Activated naive CD8-positive, alpha-beta T cell (primary cell): Measurements from ENCODE around the gene RASD2.

ENCODE experiments used
- H3K27ac Mint-ChIP-seq: one replicate; pipeline ENCODE4 v1.8.0; 2021; ENCODE audit warnings: mixed read lengths
- H3K27me3 Mint-ChIP-seq: one replicate; pipeline ENCODE4 v1.8.0; 2021; ENCODE audit warnings: mixed read lengths
- H3K36me3 Mint-ChIP-seq: one replicate; pipeline ENCODE4 v1.8.0; 2021; ENCODE audit warnings: mixed read lengths
- H3K4me1 Mint-ChIP-seq: one replicate; pipeline ENCODE4 v1.8.0; 2021; ENCODE audit warnings: low read depth, mixed read lengths
- H3K4me3 Mint-ChIP-seq: one replicate; pipeline ENCODE4 v1.8.0; 2021; ENCODE audit warnings: mild to moderate bottlenecking, mixed read lengths
- H3K9me3 Mint-ChIP-seq: one replicate; pipeline ENCODE4 v1.8.0; 2021; ENCODE audit warnings: low read depth, mixed read lengths

Gene RASD2

DNA sequence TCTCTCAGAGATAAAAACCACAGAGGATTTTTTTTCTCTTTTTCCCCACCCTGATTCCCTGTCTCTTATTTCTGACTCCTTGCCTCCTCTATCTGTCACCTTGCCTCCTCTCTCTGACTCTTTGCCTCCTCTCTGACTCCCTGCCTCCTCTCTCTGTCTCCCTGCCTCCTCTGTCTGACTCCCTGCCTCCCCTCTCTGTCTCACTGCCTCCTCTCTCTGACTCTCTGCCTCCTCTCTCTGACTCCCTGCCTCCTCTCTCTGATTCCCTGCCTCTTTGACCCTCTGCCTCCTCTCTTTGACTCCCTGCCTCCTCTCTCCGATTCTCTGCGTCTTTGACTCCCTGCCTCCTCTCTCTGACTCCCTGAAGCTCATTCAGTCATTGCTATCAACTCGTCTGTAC is 3.1 kb downstream of the RASD2 start:
- Mint-ChIP-seq H3K4me3 (no peak overlapping the region), H3K27ac (no peak overlapping the region), H3K4me1 (peaks cover 12% of the 10 kb centered on the region), H3K9me3 (no peaks in the 10 kb centered on the region), H3K27me3 (peaks cover 15% of the 10 kb centered on the region), H3K36me3 (no peaks in the 10 kb centered on the region)

DNA sequence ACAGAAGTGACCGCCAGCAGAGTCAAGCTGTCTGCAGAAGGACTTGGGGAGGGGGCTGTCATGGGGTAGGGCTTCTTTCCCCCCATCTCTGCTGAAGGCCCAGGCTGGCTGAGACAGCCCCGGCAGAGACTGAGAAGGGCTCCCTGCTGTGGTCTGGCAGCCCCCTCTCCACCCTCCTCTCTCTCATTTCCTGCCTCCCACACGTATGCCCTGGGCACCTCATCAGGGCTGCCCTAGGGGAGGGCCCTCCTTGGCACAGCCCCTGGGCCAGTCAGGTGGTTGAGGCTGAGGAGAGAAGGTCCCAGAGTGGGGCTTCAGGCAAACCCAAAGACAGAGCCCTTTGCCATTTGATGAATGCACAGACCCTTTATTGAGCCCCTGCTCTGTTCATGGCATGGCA is 3.6 kb downstream of the RASD2 start:
- no peak overlapping the region for H3K4me3 Mint-ChIP-seq
- peaks cover 12% of the 10 kb centered on the region for H3K4me1 Mint-ChIP-seq
- H3K36me3 Mint-ChIP-seq, result no peaks in the 10 kb centered on the region
- peaks cover 15% of the 10 kb centered on the region for H3K27me3 Mint-ChIP-seq
- no peak overlapping the region for H3K27ac Mint-ChIP-seq
- no peaks in the 10 kb centered on the region for H3K9me3 Mint-ChIP-seq

DNA sequence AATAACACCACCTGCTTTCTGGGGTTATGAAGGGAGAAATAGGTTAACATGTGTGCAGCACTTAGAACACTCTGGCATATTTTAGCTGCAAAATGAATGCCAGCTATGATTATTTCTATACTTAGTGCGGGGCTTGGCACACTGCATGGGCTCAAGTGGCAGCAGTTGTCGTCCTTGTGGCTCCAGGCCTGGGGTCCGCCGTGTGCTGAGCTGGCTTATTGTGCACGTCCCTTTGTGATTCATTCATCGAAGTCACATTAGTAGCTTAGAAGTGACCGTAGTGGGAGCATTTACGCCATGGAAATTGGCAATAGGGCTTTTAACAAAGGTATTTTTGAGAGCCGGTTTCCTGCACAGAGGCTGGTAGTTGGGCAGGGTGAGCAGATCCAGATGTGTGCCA is 4.2 kb downstream of the RASD2 start:
- Mint-ChIP-seq H3K4me1 (peaks cover 8% of the 10 kb centered on the region), H3K36me3 (no peaks in the 10 kb centered on the region), H3K4me3 (no peak overlapping the region), H3K9me3 (no peaks in the 10 kb centered on the region), H3K27me3 (peaks cover 15% of the 10 kb centered on the region), H3K27ac (no peak overlapping the region)

DNA sequence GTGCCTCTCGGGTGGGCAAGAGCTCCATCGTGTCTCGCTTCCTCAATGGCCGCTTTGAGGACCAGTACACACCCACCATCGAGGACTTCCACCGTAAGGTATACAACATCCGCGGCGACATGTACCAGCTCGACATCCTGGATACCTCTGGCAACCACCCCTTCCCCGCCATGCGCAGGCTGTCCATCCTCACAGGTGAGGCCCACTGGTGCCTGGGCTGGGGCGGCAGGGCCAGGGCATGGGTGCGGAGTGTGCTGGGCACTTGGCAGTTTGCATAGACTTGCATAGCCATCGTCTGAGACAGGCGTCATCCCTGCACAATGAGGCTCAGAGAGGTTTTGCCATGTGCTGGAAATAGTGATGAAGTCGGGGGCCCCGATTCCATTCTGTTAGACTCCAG is 6.3 kb downstream of the RASD2 start:
- H3K27me3 Mint-ChIP-seq, result peaks cover 12% of the 10 kb centered on the region
- no peaks in the 10 kb centered on the region for H3K36me3 Mint-ChIP-seq
- H3K27ac Mint-ChIP-seq, result no peak overlapping the region
- H3K9me3 Mint-ChIP-seq, result no peaks in the 10 kb centered on the region
- H3K4me3 Mint-ChIP-seq, result no peak overlapping the region
- H3K4me1 Mint-ChIP-seq, result peaks cover 3% of the 10 kb centered on the region

DNA sequence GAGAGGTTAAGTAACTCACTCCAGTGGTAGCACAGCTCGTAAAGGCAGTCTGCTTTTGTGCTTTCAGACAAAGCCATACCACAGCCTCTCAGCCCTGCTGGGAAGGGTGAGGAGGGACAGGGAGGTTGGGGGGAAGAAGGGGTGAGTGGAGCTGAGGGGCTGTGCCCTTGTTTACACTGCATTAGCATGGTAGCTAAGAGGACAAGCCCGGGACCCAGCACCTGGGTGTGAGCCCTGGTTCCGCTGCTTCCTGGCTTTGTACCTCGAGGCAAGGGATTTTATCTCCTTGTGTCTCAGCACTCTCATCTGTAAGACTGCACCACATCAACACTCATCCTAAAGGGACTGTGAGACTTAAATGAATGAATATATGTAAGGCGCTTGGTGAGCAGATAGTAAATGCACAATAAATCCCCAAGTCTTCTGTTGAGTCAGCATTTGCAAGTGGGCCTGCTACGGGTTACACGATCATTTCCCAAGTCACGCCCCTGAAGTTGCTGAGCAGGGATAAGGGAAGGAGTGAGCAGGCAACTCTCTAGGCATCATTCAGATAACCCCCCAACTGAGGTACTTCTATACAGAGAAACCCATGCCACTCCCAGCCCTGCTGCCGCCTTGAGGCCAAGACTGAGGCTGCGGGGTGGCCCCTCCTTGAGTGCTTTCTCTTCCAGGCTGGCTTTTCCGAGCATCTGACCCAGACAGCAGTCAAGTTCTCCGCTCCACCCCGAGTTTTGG is 7.5 kb downstream of the RASD2 start:
- H3K27ac Mint-ChIP-seq, result no peak overlapping the region
- H3K36me3 Mint-ChIP-seq, result no peaks in the 10 kb centered on the region
- no peaks in the 10 kb centered on the region for H3K9me3 Mint-ChIP-seq
- no peak overlapping the region for H3K4me3 Mint-ChIP-seq
- H3K27me3 Mint-ChIP-seq, result peaks cover 11% of the 10 kb centered on the region
- peaks cover 11% of the 10 kb centered on the region for H3K4me1 Mint-ChIP-seq

DNA sequence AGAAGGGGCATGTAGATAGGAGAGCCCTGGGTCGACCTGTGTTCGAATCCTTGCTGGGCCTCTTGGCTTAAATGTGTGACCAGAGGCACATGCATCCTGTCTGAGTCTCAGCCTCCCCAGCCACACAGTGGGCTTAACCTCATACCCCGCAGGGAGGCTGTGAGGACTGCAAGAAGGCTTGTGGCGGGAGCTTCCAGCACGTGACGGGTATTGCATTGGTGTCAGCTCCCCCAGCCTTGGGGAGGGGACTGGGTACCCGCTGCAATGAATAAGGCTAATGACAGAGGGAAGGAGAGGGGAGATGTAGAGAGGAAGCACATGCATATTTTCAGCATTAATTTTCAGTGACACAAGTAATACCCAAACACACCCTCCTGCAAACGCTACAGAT is 8.1 kb downstream of the RASD2 start:
- peaks cover 8% of the 10 kb centered on the region for H3K27me3 Mint-ChIP-seq
- H3K36me3 Mint-ChIP-seq, result no peaks in the 10 kb centered on the region
- peaks cover 15% of the 10 kb centered on the region for H3K4me1 Mint-ChIP-seq
- H3K9me3 Mint-ChIP-seq, result no peaks in the 10 kb centered on the region
- H3K4me3 Mint-ChIP-seq, result no peak overlapping the region
- no peak overlapping the region for H3K27ac Mint-ChIP-seq

DNA sequence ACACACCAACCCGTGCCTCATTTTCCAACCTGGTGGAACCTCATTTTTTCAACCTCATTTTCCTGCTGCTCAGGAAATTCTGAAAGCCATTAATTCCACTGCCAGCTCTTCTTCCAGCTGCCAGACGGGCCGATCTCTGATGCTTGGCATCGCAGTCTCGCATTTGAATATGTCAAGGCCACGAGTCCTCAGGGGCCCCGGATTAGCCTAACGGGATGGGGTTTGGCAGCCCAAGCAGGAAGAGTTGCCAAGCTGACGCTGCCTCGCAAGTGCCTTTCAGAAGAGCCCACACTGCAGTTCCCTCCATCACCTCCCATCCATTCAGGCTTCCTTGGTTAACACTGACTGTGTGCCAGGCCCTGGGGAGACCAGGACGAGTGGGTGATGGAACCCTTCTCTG is 8.7 kb downstream of the RASD2 start:
- Mint-ChIP-seq H3K4me3 (no peak overlapping the region), H3K36me3 (no peaks in the 10 kb centered on the region), H3K9me3 (no peaks in the 10 kb centered on the region), H3K27me3 (peaks cover 6% of the 10 kb centered on the region), H3K4me1 (peaks cover 17% of the 10 kb centered on the region), H3K27ac (no peak overlapping the region)

DNA sequence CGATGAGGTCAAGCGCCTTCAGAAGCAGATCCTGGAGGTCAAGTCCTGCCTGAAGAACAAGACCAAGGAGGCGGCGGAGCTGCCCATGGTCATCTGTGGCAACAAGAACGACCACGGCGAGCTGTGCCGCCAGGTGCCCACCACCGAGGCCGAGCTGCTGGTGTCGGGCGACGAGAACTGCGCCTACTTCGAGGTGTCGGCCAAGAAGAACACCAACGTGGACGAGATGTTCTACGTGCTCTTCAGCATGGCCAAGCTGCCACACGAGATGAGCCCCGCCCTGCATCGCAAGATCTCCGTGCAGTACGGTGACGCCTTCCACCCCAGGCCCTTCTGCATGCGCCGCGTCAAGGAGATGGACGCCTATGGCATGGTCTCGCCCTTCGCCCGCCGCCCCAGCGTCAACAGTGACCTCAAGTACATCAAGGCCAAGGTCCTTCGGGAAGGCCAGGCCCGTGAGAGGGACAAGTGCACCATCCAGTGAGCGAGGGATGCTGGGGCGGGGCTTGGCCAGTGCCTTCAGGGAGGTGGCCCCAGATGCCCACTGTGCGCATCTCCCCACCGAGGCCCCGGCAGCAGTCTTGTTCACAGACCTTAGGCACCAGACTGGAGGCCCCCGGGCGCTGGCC is 11.0 kb downstream of the RASD2 start:
- Mint-ChIP-seq H3K27me3 (no peaks in the 10 kb centered on the region), H3K27ac (no peak overlapping the region), H3K4me3 (no peak overlapping the region), H3K36me3 (no peaks in the 10 kb centered on the region), H3K4me1 (peaks cover 17% of the 10 kb centered on the region), H3K9me3 (no peaks in the 10 kb centered on the region)

DNA sequence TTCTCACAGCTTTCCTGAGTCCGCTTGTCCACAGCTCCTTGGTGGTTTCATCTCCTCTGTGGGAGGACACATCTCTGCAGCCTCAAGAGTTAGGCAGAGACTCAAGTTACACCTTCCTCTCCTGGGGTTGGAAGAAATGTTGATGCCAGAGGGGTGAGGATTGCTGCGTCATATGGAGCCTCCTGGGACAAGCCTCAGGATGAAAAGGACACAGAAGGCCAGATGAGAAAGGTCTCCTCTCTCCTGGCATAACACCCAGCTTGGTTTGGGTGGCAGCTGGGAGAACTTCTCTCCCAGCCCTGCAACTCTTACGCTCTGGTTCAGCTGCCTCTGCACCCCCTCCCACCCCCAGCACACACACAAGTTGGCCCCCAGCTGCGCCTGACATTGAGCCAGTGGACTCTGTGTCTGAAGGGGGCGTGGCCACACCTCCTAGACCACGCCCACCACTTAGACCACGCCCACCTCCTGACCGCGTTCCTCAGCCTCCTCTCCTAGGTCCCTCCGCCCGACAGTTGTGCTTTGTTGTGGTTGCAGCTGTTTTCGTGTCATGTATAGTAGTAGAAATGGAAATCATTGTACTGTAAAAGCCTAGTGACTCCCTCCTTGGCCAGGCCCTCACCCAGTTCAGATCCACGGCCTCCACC is 11.7 kb downstream of the RASD2 start:
- Mint-ChIP-seq H3K9me3 (no peaks in the 10 kb centered on the region), H3K4me3 (peak overlapping the region; percentile 36), H3K36me3 (no peaks in the 10 kb centered on the region), H3K27ac (peak overlapping the region; percentile 46), H3K4me1 (peaks cover 17% of the 10 kb centered on the region), H3K27me3 (no peaks in the 10 kb centered on the region)

DNA sequence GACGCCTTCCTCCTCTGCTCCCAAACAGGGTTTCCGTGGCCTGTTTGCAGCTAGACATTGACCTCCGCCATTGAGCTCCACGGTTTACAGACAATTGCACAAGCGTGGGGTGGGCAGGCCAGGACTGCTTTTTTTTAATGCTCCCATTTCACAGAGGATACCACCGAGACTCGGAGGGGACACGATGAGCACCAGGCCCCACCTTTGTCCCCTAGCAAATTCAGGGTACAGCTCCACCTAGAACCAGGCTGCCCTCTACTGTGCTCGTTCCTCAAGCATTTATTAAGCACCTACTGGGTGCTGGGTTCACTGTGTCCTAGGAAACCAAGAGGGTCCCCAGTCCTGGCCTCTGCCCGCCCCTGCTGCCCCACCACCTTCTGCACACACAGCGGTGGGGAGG is 12.2 kb downstream of the RASD2 start:
- H3K4me3 Mint-ChIP-seq, result peak overlapping the region; percentile 36
- H3K27me3 Mint-ChIP-seq, result no peaks in the 10 kb centered on the region
- H3K9me3 Mint-ChIP-seq, result no peaks in the 10 kb centered on the region
- peak overlapping the region; percentile 46 for H3K27ac Mint-ChIP-seq
- peaks cover 17% of the 10 kb centered on the region for H3K4me1 Mint-ChIP-seq
- no peaks in the 10 kb centered on the region for H3K36me3 Mint-ChIP-seq

DNA sequence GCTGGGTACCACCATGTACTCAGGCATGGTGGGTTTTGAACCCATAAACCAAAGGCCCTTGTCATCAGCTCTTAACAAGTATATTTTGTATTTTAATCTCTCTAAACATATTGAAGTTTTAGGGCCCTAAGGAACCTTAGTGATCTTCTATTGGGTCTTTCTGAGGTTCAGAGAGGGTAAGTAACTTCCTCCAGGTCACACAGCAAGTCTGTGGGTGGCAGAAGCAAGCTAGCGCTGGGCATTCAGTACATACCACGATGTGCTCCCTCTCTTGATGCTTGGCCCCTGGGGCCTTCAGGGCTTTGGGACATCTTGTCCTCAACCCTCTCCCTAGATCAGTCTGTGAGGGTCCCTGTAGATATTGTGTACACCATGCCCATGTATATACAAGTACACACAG is 12.7 kb downstream of the RASD2 start:
- no peaks in the 10 kb centered on the region for H3K9me3 Mint-ChIP-seq
- no peaks in the 10 kb centered on the region for H3K27me3 Mint-ChIP-seq
- peak overlapping the region; percentile 17 for H3K4me3 Mint-ChIP-seq
- no peaks in the 10 kb centered on the region for H3K36me3 Mint-ChIP-seq
- peaks cover 17% of the 10 kb centered on the region for H3K4me1 Mint-ChIP-seq
- no peak overlapping the region for H3K27ac Mint-ChIP-seq

DNA sequence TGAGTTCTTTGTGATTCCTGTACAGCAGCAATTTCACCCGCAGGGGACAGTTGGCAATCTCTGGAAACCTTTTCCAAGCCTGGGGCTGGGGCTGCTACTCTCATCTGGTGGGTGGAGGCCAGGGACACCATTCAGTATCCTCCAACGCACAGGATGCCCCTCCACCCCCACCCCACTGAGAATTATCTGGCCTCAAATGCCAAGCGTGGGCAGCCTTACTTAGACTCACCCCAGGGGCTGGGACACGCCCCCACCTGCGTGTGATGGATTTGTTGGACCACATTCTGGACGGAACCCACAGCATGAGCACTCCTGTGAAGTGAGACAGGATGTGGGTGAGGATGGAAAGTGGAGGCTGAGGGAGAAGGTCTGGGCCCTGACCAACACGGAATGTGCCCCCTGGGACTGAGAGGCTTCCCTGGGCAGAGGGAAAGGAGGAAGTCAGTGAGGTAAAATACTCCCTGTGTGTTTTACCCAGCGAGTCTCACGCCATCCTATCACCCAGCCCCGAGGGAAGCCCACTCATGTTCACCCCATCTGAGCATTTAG is 13.7 kb downstream of the RASD2 start:
- H3K27me3 Mint-ChIP-seq, result no peaks in the 10 kb centered on the region

DNA sequence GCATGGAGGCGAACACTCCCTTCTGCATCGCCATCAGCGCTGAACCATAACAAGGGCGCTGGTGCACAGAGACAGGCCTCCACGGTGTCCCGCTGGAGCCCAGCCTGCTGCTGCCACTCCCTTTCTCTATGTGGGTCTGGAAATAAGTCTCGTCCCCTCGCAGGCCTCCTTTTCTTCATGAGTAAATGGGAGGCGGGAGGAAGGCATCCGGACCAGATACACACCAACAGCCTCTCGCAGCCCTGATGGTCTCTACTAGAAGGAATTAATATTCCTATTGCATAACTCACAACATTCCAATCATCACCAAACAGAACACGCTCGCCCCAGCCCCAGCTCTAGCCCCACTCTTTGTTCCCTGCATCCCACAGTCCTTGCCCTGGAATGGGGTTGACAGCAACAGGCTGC is 14.9 kb downstream of the RASD2 start:
- no peaks in the 10 kb centered on the region for H3K36me3 Mint-ChIP-seq
- H3K9me3 Mint-ChIP-seq, result no peaks in the 10 kb centered on the region
- peaks cover 17% of the 10 kb centered on the region for H3K4me1 Mint-ChIP-seq
- H3K4me3 Mint-ChIP-seq, result no peak overlapping the region
- peaks cover 2% of the 10 kb centered on the region for H3K27me3 Mint-ChIP-seq
- no peak overlapping the region for H3K27ac Mint-ChIP-seq

More for the DNA sequence above, 13.7 kb downstream of the RASD2 start:
- Mint-ChIP-seq H3K4me3 (no peak overlapping the region), H3K36me3 (no peaks in the 10 kb centered on the region), H3K9me3 (no peaks in the 10 kb centered on the region), H3K4me1 (peaks cover 17% of the 10 kb centered on the region), H3K27ac (no peak overlapping the region)

DNA sequence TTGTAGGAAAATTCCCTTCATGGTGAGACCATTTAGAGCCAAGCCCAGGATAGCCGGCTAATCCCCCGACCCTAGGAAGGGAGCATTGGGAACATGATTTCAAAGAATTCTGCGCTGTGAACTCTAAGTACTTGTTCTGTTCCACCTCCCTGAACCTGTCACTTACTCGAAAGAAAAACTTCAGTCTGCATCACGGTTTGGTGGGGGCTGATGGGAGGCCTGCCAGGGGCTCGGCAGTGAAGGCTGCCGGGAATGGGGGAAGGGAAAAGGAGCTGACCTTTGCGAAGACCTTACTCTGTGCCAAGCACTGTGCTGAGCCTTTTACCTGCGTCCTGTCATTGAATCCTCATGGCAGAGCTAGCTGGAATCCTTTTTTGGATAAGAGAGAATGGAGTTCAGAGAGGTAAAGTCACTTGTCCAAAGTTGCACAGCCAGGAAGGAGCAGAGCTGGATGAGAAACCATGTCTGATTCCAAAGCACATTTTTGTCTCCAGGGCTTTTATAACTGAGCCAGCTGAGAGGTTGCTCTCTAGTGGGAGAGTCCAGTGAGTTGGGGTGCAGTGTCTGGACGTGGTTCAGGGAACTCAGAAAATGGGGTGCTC is 15.4 kb downstream of the RASD2 start:
- peaks cover 5% of the 10 kb centered on the region for H3K27me3 Mint-ChIP-seq
- no peaks in the 10 kb centered on the region for H3K36me3 Mint-ChIP-seq
- H3K27ac Mint-ChIP-seq, result no peak overlapping the region
- no peak overlapping the region for H3K4me3 Mint-ChIP-seq
- H3K9me3 Mint-ChIP-seq, result no peaks in the 10 kb centered on the region
- H3K4me1 Mint-ChIP-seq, result peaks cover 17% of the 10 kb centered on the region

DNA sequence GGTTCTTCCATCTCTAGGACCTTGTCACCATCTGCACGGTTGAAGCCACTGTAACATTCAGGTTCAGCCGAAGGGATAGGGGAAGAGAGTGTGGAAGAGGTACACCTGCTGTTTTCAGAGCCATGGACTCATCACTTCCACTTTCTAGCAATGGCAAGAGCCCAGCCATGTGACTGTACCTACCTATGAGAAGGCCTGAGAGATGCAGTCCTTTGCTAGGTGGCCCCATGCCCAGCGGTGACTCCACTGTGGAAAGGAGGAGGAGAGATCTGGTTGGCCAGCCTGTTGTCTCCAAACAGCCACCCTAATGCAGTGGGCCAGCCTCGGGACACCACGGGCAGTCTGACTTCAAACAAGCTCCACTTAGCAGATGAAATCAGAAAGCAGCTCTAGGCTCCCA is 16.0 kb downstream of the RASD2 start:
- Mint-ChIP-seq H3K27ac (no peak overlapping the region), H3K36me3 (no peaks in the 10 kb centered on the region), H3K9me3 (no peaks in the 10 kb centered on the region), H3K4me3 (no peak overlapping the region), H3K27me3 (peaks cover 10% of the 10 kb centered on the region), H3K4me1 (peaks cover 17% of the 10 kb centered on the region)
